HUES48 (cell line): ENCODE data around the gene GIGYF2.

Experiments
- H3K27ac ChIP-seq: one replicate; pipeline ENCODE4 v1.7.0; 2013; ENCODE audit warnings: low read depth, low read length, inconsistent platforms
- H3K27me3 ChIP-seq: 2 replicates; pipeline ENCODE4 v1.6.1; 2013; ENCODE audit warnings: mild to moderate bottlenecking, low read length; ENCODE audit not compliant: control insufficient read depth, insufficient read depth
- H3K36me3 ChIP-seq: 2 replicates; pipeline ENCODE4 v1.6.1; 2013; ENCODE audit warnings: low read length; ENCODE audit not compliant: control insufficient read depth, insufficient read depth
- H3K4me1 ChIP-seq: 2 replicates; pipeline ENCODE4 v1.6.1; 2013; ENCODE audit warnings: mild to moderate bottlenecking, low read length; ENCODE audit not compliant: control insufficient read depth, insufficient read depth
- H3K4me3 ChIP-seq: 2 replicates; pipeline ENCODE4 v1.5.1; 2013; ENCODE audit warnings: mild to moderate bottlenecking, low read depth, low read length
- H3K9ac ChIP-seq: 2 replicates; pipeline ENCODE4 v1.6.1; 2013; ENCODE audit warnings: mild to moderate bottlenecking, low read depth, low read length, moderate library complexity
- H3K9me3 ChIP-seq: 2 replicates; pipeline ENCODE4 v1.6.1; 2013; ENCODE audit warnings: low read length; ENCODE audit not compliant: control insufficient read depth, insufficient read depth

GIGYF2 gene

GRCh38 chr2:232888099-232888836 lies 191.1 kb downstream of the GIGYF2 start:
- H3K4me1 ChIP-seq, result peaks cover 12% of the 10 kb centered on the region
- no peak overlapping the region for H3K4me3 ChIP-seq
- H3K9me3 ChIP-seq, result no peaks in the 10 kb centered on the region
- no peak overlapping the region for H3K27ac ChIP-seq
- no peaks in the 10 kb centered on the region for H3K36me3 ChIP-seq
- H3K27me3 ChIP-seq, result no peaks in the 10 kb centered on the region
- no peak overlapping the region for H3K9ac ChIP-seq

GRCh38 chr2:232888839-232889529 lies 191.9 kb downstream of the GIGYF2 start:
- H3K9ac ChIP-seq, result no peak overlapping the region
- H3K27me3 ChIP-seq, result no peaks in the 10 kb centered on the region
- H3K4me3 ChIP-seq, result no peak overlapping the region
- no peaks in the 10 kb centered on the region for H3K9me3 ChIP-seq
- no peak overlapping the region for H3K27ac ChIP-seq
- peaks cover 12% of the 10 kb centered on the region for H3K4me1 ChIP-seq
- H3K36me3 ChIP-seq, result no peaks in the 10 kb centered on the region

- no peaks in the 10 kb centered on the region for H3K9me3 ChIP-seq
- H3K9ac ChIP-seq, result no peak overlapping the region
- no peaks in the 10 kb centered on the region for H3K27me3 ChIP-seq
- H3K4me3 ChIP-seq, result no peak overlapping the region
- no peak overlapping the region for H3K27ac ChIP-seq
- no peaks in the 10 kb centered on the region for H3K36me3 ChIP-seq
- peaks cover 12% of the 10 kb centered on the region for H3K4me1 ChIP-seq
Measured at GRCh38 chr2:232889876-232890401, 192.8 kb downstream of the GIGYF2 start.

- Histone ChIP-seq H3K9me3 (no peaks in the 10 kb centered on the region), H3K27me3 (no peaks in the 10 kb centered on the region), H3K27ac (no peak overlapping the region), H3K4me3 (no peak overlapping the region), H3K4me1 (peaks cover 12% of the 10 kb centered on the region), H3K36me3 (no peaks in the 10 kb centered on the region), H3K9ac (no peak overlapping the region)
Measured at GRCh38 chr2:232890536-232890895, 193.4 kb downstream of the GIGYF2 start.

- H3K27ac ChIP-seq, result no peak overlapping the region
- no peak overlapping the region for H3K9ac ChIP-seq
- no peaks in the 10 kb centered on the region for H3K36me3 ChIP-seq
- no peaks in the 10 kb centered on the region for H3K27me3 ChIP-seq
- no peak overlapping the region for H3K4me3 ChIP-seq
- H3K9me3 ChIP-seq, result no peaks in the 10 kb centered on the region
- peaks cover 12% of the 10 kb centered on the region for H3K4me1 ChIP-seq
Measured at GRCh38 chr2:232890896-232891601, 193.9 kb downstream of the GIGYF2 start.

GRCh38 chr2:232891621-232892071 lies 194.5 kb downstream of the GIGYF2 start:
- Histone ChIP-seq H3K27ac (no peak overlapping the region), H3K9ac (no peak overlapping the region), H3K27me3 (no peaks in the 10 kb centered on the region), H3K36me3 (no peaks in the 10 kb centered on the region), H3K9me3 (no peaks in the 10 kb centered on the region), H3K4me1 (peaks cover 12% of the 10 kb centered on the region), H3K4me3 (no peak overlapping the region)

GRCh38 chr2:232892221-232892620 lies 195.1 kb downstream of the GIGYF2 start:
- Histone ChIP-seq H3K4me1 (peaks cover 12% of the 10 kb centered on the region), H3K4me3 (no peak overlapping the region), H3K27ac (no peak overlapping the region), H3K9ac (no peak overlapping the region), H3K27me3 (no peaks in the 10 kb centered on the region), H3K36me3 (no peaks in the 10 kb centered on the region), H3K9me3 (no peaks in the 10 kb centered on the region)

GRCh38 chr2:232892843-232893242 lies 195.7 kb downstream of the GIGYF2 start:
- H3K4me3 ChIP-seq, result no peak overlapping the region
- no peaks in the 10 kb centered on the region for H3K9me3 ChIP-seq
- H3K9ac ChIP-seq, result no peak overlapping the region
- H3K27me3 ChIP-seq, result no peaks in the 10 kb centered on the region
- H3K36me3 ChIP-seq, result no peaks in the 10 kb centered on the region
- no peak overlapping the region for H3K27ac ChIP-seq
- H3K4me1 ChIP-seq, result peaks cover 12% of the 10 kb centered on the region

- Histone ChIP-seq H3K9me3 (no peaks in the 10 kb centered on the region), H3K4me1 (peaks cover 12% of the 10 kb centered on the region), H3K36me3 (no peaks in the 10 kb centered on the region), H3K4me3 (no peak overlapping the region), H3K27ac (no peak overlapping the region), H3K9ac (no peak overlapping the region), H3K27me3 (0 out of 2 replicates have a peak, but pooled peaks cover under 1% of the 10 kb centered on the region)
Measured at GRCh38 chr2:232893834-232894233, 196.7 kb downstream of the GIGYF2 start.

GRCh38 chr2:232894251-232894650 lies 197.1 kb downstream of the GIGYF2 start:
- Histone ChIP-seq H3K9ac (no peak overlapping the region), H3K27me3 (0 out of 2 replicates have a peak, but pooled peaks cover 4% of the 10 kb centered on the region), H3K9me3 (no peaks in the 10 kb centered on the region), H3K4me1 (peaks cover 12% of the 10 kb centered on the region), H3K4me3 (no peak overlapping the region), H3K36me3 (no peaks in the 10 kb centered on the region), H3K27ac (no peak overlapping the region)
